ENCODE results near the gene OR52H1. TPM values are rescaled to one million over a fixed set of nuclear protein-coding genes. Genes with fewer than 3 reads are reported as not detected.

Gene OR52H1
- total RNA-seq, 3 donors from 2014 or later, result 0.96 to 2.0 (median 1.8) TPM

DNA sequence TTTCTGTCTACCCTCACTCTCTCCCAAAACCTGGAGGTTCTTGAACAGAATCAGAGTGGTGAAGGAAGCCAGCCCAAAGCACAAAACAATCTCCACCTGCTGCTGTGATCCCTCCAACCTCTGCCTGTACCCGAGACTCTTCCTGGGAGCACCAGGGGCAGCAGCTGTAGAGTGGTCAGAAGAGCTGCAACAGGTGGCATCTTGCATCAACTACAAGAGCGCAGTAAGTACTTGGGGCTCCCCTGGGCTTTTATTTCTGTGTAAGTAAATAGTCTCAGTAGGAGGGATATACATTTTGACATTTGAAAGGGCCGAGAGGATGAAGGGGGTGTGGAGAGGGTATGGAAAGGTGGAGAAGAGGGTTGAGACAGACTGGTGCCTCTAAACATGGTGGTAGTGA, 23.6 kb downstream of the OR52H1 start:
- H3K9me3 ChIP-seq, result no peaks in the 10 kb centered on the region
- H3K36me3 ChIP-seq, result no peaks in the 10 kb centered on the region
- TF ChIP-seq POLR2A (IDR thresholded peaks at IDR 0.05), result no peak
- DNase-seq (ENCODE audit: low spot score in 2 of 2), result no peak
- H3K4me1 ChIP-seq, result no peaks in the 10 kb centered on the region
- H3K4me3 ChIP-seq, result no peak overlapping the region
- no peaks in the 10 kb centered on the region for H3K27me3 ChIP-seq
- H3K27ac ChIP-seq, result no peak overlapping the region
- intact Hi-C loops (cut with DNase I; ENCODE audit: low total_unique reads), result no loop called here

DNA sequence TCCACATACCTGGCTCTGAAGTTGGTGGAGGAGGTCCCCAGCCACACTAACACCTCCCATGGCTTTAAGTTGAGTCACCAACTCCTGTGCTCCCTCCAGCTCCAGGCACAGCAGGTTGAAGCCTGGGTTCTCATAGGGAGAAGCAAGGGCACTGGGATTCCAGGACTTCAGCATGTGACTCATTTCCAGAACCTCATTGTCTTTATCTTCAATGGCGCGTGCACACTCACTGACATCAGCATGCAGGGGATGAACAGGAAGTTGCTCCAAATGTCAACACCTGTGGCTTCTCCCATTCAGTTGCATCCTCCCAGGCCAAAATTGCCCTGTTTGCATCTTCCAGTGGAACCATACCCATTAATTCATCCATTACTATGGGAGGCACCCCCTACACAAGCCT, 26.0 kb downstream of the OR52H1 start:
- H3K4me1 ChIP-seq, result no peaks in the 10 kb centered on the region
- no peak overlapping the region for H3K4me3 ChIP-seq
- H3K27ac ChIP-seq, result no peak overlapping the region
- no peaks in the 10 kb centered on the region for H3K36me3 ChIP-seq
- no peaks in the 10 kb centered on the region for H3K9me3 ChIP-seq
- TF ChIP-seq, protein P1, sequence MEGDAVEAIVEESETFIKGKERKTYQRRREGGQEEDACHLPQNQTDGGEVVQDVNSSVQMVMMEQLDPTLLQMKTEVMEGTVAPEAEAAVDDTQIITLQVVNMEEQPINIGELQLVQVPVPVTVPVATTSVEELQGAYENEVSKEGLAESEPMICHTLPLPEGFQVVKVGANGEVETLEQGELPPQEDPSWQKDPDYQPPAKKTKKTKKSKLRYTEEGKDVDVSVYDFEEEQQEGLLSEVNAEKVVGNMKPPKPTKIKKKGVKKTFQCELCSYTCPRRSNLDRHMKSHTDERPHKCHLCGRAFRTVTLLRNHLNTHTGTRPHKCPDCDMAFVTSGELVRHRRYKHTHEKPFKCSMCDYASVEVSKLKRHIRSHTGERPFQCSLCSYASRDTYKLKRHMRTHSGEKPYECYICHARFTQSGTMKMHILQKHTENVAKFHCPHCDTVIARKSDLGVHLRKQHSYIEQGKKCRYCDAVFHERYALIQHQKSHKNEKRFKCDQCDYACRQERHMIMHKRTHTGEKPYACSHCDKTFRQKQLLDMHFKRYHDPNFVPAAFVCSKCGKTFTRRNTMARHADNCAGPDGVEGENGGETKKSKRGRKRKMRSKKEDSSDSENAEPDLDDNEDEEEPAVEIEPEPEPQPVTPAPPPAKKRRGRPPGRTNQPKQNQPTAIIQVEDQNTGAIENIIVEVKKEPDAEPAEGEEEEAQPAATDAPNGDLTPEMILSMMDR (IDR thresholded peaks at IDR 0.05), result no peak
- TF ChIP-seq POLR2AphosphoS5 (IDR thresholded peaks at IDR 0.05), result no peak
- TF ChIP-seq POLR2A (IDR thresholded peaks at IDR 0.05), result no peak
- no peak for DNase-seq (ENCODE audit: low spot score in 2 of 2)
- intact Hi-C loops (cut with DNase I; ENCODE audit: low total_unique reads), result no loop called here
- no peaks in the 10 kb centered on the region for H3K27me3 ChIP-seq

DNA sequence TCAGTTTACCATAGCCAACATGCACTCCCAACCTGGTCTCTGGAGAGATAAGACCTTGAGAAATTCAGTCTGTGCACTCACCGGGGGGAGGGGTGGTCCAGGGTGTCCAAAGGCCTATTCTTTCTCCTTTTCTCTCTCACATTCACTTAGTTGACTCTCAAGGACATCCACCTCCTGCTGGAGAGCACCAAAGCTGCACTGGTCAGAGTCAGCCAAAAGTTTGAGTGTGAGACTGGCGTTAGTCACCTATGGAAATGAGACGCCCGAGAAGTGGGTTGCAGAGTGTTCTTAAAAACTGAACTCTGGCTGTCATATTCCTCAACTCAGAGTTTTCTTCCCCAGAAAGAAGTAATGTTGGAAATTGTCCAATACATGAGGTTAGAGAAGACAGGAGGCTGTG, 26.8 kb downstream of the OR52H1 start:
- DNase-seq (ENCODE audit: low spot score in 2 of 2), result no peak
- no peaks in the 10 kb centered on the region for H3K4me1 ChIP-seq
- intact Hi-C loops (cut with DNase I; ENCODE audit: low total_unique reads), result no loop called here
- H3K36me3 ChIP-seq, result no peaks in the 10 kb centered on the region
- H3K27ac ChIP-seq, result no peak overlapping the region
- H3K9me3 ChIP-seq, result no peaks in the 10 kb centered on the region
- no peak overlapping the region for H3K4me3 ChIP-seq
- TF ChIP-seq, protein P1 (IDR thresholded peaks at IDR 0.05), result no peak
- TF ChIP-seq POLR2AphosphoS5 (IDR thresholded peaks at IDR 0.05) (no peak), POLR2A (IDR thresholded peaks at IDR 0.05) (no peak)
- no peaks in the 10 kb centered on the region for H3K27me3 ChIP-seq

DNA sequence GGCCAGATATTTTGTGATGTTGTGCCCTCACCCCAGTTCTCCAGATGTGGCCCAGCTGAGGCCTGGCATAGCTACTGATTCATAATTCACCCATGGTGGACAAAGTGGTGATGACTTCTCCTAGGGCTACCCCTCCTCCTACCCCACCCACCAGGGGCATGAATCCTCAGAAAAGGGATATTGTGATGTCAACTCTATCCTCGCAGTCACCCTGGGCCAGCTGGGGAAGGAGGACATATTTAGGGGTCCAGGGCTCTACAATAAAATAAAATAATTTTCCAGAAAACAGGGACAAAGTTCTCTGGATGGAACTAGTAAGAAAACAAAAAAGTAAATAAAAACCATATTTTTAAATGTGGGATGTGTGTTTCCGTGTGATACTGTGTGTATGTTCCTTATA, 31.7 kb downstream of the OR52H1 start, which contains the start of gene UBQLNL:
Gene UBQLNL (minus strand): TSS at position 101 of the 400 bp plus-strand sequence. CDS start 258 bp downstream, outside the sequence.
- Histone ChIP-seq H3K27ac (no peak within 1 kb of the TSS), H3K27me3 (no peaks in the 10 kb centered on the region), H3K36me3 (no peaks in the 10 kb centered on the region), H3K9me3 (no peaks in the 10 kb centered on the region), H3K4me3 (no peak within 1 kb of the TSS), H3K4me1 (no peaks in the 10 kb centered on the region)
- TF ChIP-seq, protein P1 (IDR thresholded peaks at IDR 0.05), result no peak
- TF ChIP-seq POLR2A (IDR thresholded peaks at IDR 0.05) (no peak), POLR2AphosphoS5 (IDR thresholded peaks at IDR 0.05) (no peak)
- intact Hi-C loops (cut with DNase I; ENCODE audit: low total_unique reads), result no loop called here
- no peak for DNase-seq (ENCODE audit: low spot score in 2 of 2)

DNA sequence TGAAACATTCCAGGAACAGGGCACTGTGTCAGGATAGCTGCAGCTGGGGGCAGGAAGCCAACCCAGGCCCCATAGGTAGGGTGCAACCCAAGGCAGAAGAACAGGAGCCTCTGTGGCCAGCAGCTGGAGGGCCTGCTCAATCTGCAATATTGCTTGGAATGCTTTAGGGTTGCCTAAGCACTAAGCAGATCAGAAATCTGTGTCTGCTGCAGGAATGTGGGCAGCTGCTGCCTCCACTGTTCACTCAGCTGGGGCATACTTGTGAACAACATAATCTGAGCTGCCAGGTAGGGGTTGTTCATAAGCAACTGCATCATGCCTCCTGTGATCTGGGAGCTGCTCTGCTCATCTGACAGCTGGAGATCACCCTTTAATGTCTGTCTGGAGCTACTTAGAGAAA, 33.5 kb downstream of the OR52H1 start:
- Histone ChIP-seq H3K4me1 (no peaks in the 10 kb centered on the region), H3K27ac (no peak overlapping the region), H3K4me3 (no peak overlapping the region), H3K36me3 (no peaks in the 10 kb centered on the region), H3K27me3 (no peaks in the 10 kb centered on the region), H3K9me3 (no peaks in the 10 kb centered on the region)
- DNase-seq (ENCODE audit: low spot score in 2 of 2), result no peak
- intact Hi-C loops (cut with DNase I; ENCODE audit: low total_unique reads), result no loop called here
- TF ChIP-seq, protein P1 (IDR thresholded peaks at IDR 0.05), result no peak
- TF ChIP-seq POLR2A (IDR thresholded peaks at IDR 0.05) (no peak), POLR2AphosphoS5 (IDR thresholded peaks at IDR 0.05) (no peak)

DNA sequence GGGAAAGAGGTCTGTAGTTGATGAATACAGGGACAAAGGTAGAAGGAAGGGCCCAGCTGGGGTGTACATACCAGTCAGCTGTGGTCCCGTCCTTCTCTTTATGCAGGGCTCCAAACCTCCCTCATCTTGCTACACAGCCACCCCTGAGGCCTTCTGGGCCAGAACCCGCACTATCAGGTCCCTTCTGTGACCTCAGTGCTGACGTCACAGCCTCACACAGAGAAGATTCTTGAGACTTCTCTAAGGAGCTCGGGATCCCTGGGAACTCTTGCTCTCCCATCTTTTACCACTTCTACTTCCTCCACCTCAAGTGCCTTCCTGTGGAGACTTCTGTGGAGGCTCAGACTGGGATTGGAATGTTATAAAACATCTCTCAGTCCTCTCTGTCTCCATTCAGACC, 38.5 kb downstream of the OR52H1 start, which contains the start of gene UBQLN3:
Gene UBQLN3 (minus strand): TSS at position 155 of the 400 bp plus-strand sequence. CDS start 399 bp downstream, outside the sequence.
- H3K4me3 ChIP-seq, result no peak within 1 kb of the TSS
- no peak for DNase-seq (ENCODE audit: low spot score in 2 of 2)
- H3K27ac ChIP-seq, result no peak within 1 kb of the TSS
- H3K36me3 ChIP-seq, result no peaks in the 10 kb centered on the region
- no peaks in the 10 kb centered on the region for H3K27me3 ChIP-seq
- intact Hi-C loops (cut with DNase I; ENCODE audit: low total_unique reads), result no loop called here
- H3K4me1 ChIP-seq, result no peaks in the 10 kb centered on the region
- no peaks in the 10 kb centered on the region for H3K9me3 ChIP-seq
- TF ChIP-seq, protein P1 (IDR thresholded peaks at IDR 0.05), result no peak
- TF ChIP-seq POLR2AphosphoS5 (IDR thresholded peaks at IDR 0.05) (no peak), POLR2A (IDR thresholded peaks at IDR 0.05) (no peak)

Measured in breast epithelium (tissue), 4 donors.